H1 (cell line): Measurements from ENCODE around the gene SEMA4C. TPM values are rescaled to one million over a fixed set of nuclear protein-coding genes. Genes with fewer than 3 reads are reported as not detected.

Experiments used
- CTCF ChIA-PET: fragments of 300-600 bp; sonication (Branson Sonifier 250); formaldehyde crosslinking; loops from one replicate; lab custom pipeline; 2021; ENCODE audit not compliant: partially characterized antibody; lab: Charles Lee
- POLR2A ChIA-PET: fragments of 300-600 bp; sonication (Branson Sonifier 250); formaldehyde crosslinking; loops from one replicate; lab custom pipeline; 2021; ENCODE audit warnings: inconsistent platforms; ENCODE audit not compliant: partially characterized antibody; lab: Charles Lee
- DNase-seq, 2 experiments: peaks; one replicate each; pipeline versions ENCODE4 v3.0.0 to v3.0.0-alpha.2; 2010 to 2022; ENCODE audit warnings: low spot score in 2 of 2, low read depth in 1 of 2, mixed read lengths in 1 of 2
- FAIRE-seq: peaks from 2 replicates; lab custom pipeline; 2011; peaks lifted over from hg19 to GRCh38; lab: Jason Lieb, UNC
- H2AFZ ChIP-seq: 2 replicates; pipeline ENCODE4 v1.8.1; 2012; ENCODE audit warnings: low read length, inconsistent platforms
- H2AK5ac ChIP-seq: 2 replicates; pipeline ENCODE4 v1.6.1; 2013; ENCODE audit warnings: low read depth, low read length
- H2BK120ac ChIP-seq: replicated peaks from 2 replicates; pipeline ENCODE3; 2013; ENCODE audit warnings: low read depth, low read length, inconsistent platforms
- H2BK12ac ChIP-seq: 2 replicates; pipeline ENCODE4 v1.6.1; 2013; ENCODE audit warnings: low read depth, low read length
- H2BK15ac ChIP-seq: 2 replicates; pipeline ENCODE4 v1.6.1; 2013; ENCODE audit warnings: low read length
- H2BK20ac ChIP-seq: 2 replicates; pipeline ENCODE4 v1.6.1; 2013; ENCODE audit warnings: low read length
- H2BK5ac ChIP-seq: 2 replicates; pipeline ENCODE4 v1.6.1; 2013; ENCODE audit warnings: low read depth, low read length
- H3K14ac ChIP-seq: 2 replicates; pipeline ENCODE4 v1.6.1; 2013; ENCODE audit warnings: inconsistent platforms; ENCODE audit not compliant: insufficient read length
- H3K18ac ChIP-seq: 2 replicates; pipeline ENCODE4 v1.6.1; 2013; ENCODE audit warnings: low read length; ENCODE audit errors: extremely low read depth
- H3K23ac ChIP-seq: 2 replicates; pipeline ENCODE4 v1.6.1; 2013; ENCODE audit warnings: inconsistent platforms; ENCODE audit not compliant: insufficient read length
- H3K23me2 ChIP-seq: 2 replicates; pipeline ENCODE4 v1.6.1; 2013; ENCODE audit warnings: low read depth, low read length
- H3K27ac ChIP-seq: 2 replicates; pipeline ENCODE4 v1.6.1; 2011; ENCODE audit warnings: low read depth, low read length, inconsistent platforms
- H3K27me3 ChIP-seq, 4 experiments: replicated peaks in 1 of 4; 1 replicate in 1 of 4; 2 replicates in 3 of 4; pipeline versions ENCODE4 v1.6.1 to v1.8.1; 2011 to 2013; ENCODE audit warnings: low read length in 3 of 4, mild to moderate bottlenecking in 3 of 4, inconsistent platforms in 2 of 4, mixed read lengths in 2 of 4, moderate library complexity in 1 of 4; ENCODE audit not compliant: control insufficient read depth in 3 of 4, insufficient read depth in 3 of 4; ENCODE audit errors: extremely low read depth in 1 of 4
- H3K36me3 ChIP-seq, 4 experiments: 2 replicates each; pipeline versions ENCODE4 v1.6.1 to v1.8.1; 2011 to 2013; ENCODE audit warnings: mild to moderate bottlenecking in 4 of 4, low read length in 3 of 4, moderate library complexity in 2 of 4, control low read depth in 1 of 4, inconsistent platforms in 1 of 4; ENCODE audit not compliant: insufficient read depth in 4 of 4, control insufficient read depth in 2 of 4
- H3K4ac ChIP-seq: replicated peaks from 2 replicates; pipeline ENCODE3; 2013; ENCODE audit warnings: low read length, low read depth, mixed read lengths, inconsistent platforms; ENCODE audit not compliant: insufficient read length
- H3K4me1 ChIP-seq, 4 experiments: replicated peaks in 1 of 4; 1 replicate in 1 of 4; 2 replicates in 3 of 4; pipeline versions ENCODE4 v1.6.1 to v1.8.1; 2011 to 2013; ENCODE audit warnings: low read length in 3 of 4, inconsistent platforms in 2 of 4, mixed read lengths in 1 of 4; ENCODE audit not compliant: insufficient read depth in 4 of 4, control insufficient read depth in 3 of 4
- H3K4me2 ChIP-seq, 2 experiments: 2 replicates each; pipeline versions ENCODE4 v1.6.1 to v1.8.1; 2011 to 2013; ENCODE audit warnings: low read depth in 2 of 2, low read length in 2 of 2, control low read depth in 1 of 2, inconsistent platforms in 1 of 2, mild to moderate bottlenecking in 1 of 2; ENCODE audit not compliant: insufficient read depth in 1 of 2
- H3K4me3 ChIP-seq, 4 experiments: fragments of 200-600, 300-600 bp in 1 of 4; sonication (generic), shearing (Covaris generic), sonication (Bioruptor Twin) in 1 of 4; 2 replicates each; pipeline versions ENCODE4 v1.5.1 to v1.8.1; 2011 to 2016; ENCODE audit warnings: low read length in 4 of 4, low read depth in 3 of 4, control low read depth in 2 of 4, inconsistent platforms in 2 of 4, mild to moderate bottlenecking in 2 of 4, mixed read lengths in 1 of 4, moderate library complexity in 1 of 4; ENCODE audit not compliant: insufficient read depth in 2 of 4; ENCODE audit errors: extremely low read depth in 1 of 4
- H3K56ac ChIP-seq: replicated peaks from 2 replicates; pipeline ENCODE3; 2013; ENCODE audit warnings: low read depth, mild to moderate bottlenecking, mixed read lengths, low read length, inconsistent platforms; ENCODE audit not compliant: insufficient read length
- H3K79me1 ChIP-seq: 2 replicates; pipeline ENCODE4 v1.6.1; 2013; ENCODE audit warnings: low read depth, low read length, control low read depth
- H3K79me2 ChIP-seq, 2 experiments: 2 replicates each; pipeline versions ENCODE4 v1.6.1 to v1.8.1; 2012 to 2013; ENCODE audit warnings: low read length in 2 of 2, mild to moderate bottlenecking in 2 of 2, inconsistent platforms in 1 of 2; ENCODE audit not compliant: insufficient read depth in 2 of 2, control insufficient read depth in 1 of 2
- H3K9ac ChIP-seq, 4 experiments: replicated peaks in 1 of 4; 1 replicate in 1 of 4; 2 replicates in 3 of 4; pipeline versions ENCODE4 v1.6.1 to v1.8.1; 2011 to 2013; ENCODE audit warnings: low read depth in 3 of 4, low read length in 3 of 4, control low read depth in 2 of 4, mild to moderate bottlenecking in 2 of 4, moderate library complexity in 2 of 4, inconsistent platforms in 1 of 4; ENCODE audit errors: extremely low read depth in 1 of 4
- H3K9me3 ChIP-seq, 2 experiments: 2 replicates each; pipeline versions ENCODE4 v1.6.1 to v1.8.1; 2012 to 2013; ENCODE audit warnings: mild to moderate bottlenecking in 2 of 2, moderate library complexity in 2 of 2, control low read depth in 1 of 2, inconsistent platforms in 1 of 2, low read depth in 1 of 2, low read length in 1 of 2, mixed read lengths in 1 of 2; ENCODE audit not compliant: insufficient read depth in 2 of 2
- H4K20me1 ChIP-seq, 2 experiments: replicated peaks in 1 of 2; 2 replicates each; pipeline versions ENCODE3 to v1.8.1; 2011 to 2013; ENCODE audit warnings: inconsistent platforms in 2 of 2, low read length in 2 of 2, mild to moderate bottlenecking in 1 of 2; ENCODE audit not compliant: insufficient read depth in 2 of 2, control insufficient read depth in 1 of 2
- H4K5ac ChIP-seq: 2 replicates; pipeline ENCODE4 v1.6.1; 2013; ENCODE audit warnings: low read length, low read depth, mixed read lengths, inconsistent platforms; ENCODE audit not compliant: insufficient read length
- H4K8ac ChIP-seq: 2 replicates; pipeline ENCODE4 v1.8.0; 2013; ENCODE audit warnings: mild to moderate bottlenecking, moderate library complexity, low read length, inconsistent platforms; ENCODE audit not compliant: insufficient read depth; ENCODE audit errors: extremely low read depth
- H4K91ac ChIP-seq: replicated peaks from 2 replicates; pipeline ENCODE3; 2013; ENCODE audit warnings: low read length, mixed read lengths, inconsistent platforms; ENCODE audit not compliant: insufficient read length
- BCL11A ChIP-seq, 2 experiments: IDR thresholded peaks; one replicate each; pipeline ENCODE4 v1.6.1; 2011; ENCODE audit warnings: low read depth in 2 of 2, low read length in 2 of 2, mild to moderate bottlenecking in 2 of 2
- BRCA1 ChIP-seq: IDR thresholded peaks from 2 replicates; pipeline ENCODE4 v1.6.1; 2012; ENCODE audit warnings: low read depth, low read length, improper control_type of control experiment
- KDM4A ChIP-seq: IDR thresholded peaks from one replicate; pipeline ENCODE4 v1.7.1; 2012; ENCODE audit warnings: low read depth, mild to moderate bottlenecking, moderate library complexity, low read length, inconsistent platforms; ENCODE audit not compliant: severe bottlenecking
- KDM5A ChIP-seq: fragments of 200-600 bp; IDR thresholded peaks from 2 replicates; pipeline ENCODE4 v1.7.1; 2012; ENCODE audit warnings: mild to moderate bottlenecking, low read length, inconsistent platforms, mixed read lengths
- POLR2A ChIP-seq, 2 experiments: IDR thresholded peaks; 1 replicate in 1 of 2; 2 replicates in 1 of 2; pipeline ENCODE4 v1.6.1; 2011; ENCODE audit warnings: low read depth in 2 of 2, low read length in 2 of 2, mild to moderate bottlenecking in 2 of 2; ENCODE audit errors: control extremely low read depth in 1 of 2
- POU5F1 ChIP-seq: IDR thresholded peaks from 2 replicates; pipeline ENCODE4 v1.6.1; 2011; ENCODE audit warnings: low read depth, mild to moderate bottlenecking, low read length, moderate library complexity
- SIN3A ChIP-seq, 2 experiments: IDR thresholded peaks in 1 of 2; conservative IDR thresholded peaks in 1 of 2; 2 replicates each; pipeline ENCODE4 v1.6.1; 2011 to 2012; ENCODE audit warnings: low read length in 2 of 2, improper control_type of control experiment in 1 of 2, low read depth in 1 of 2, mild to moderate bottlenecking in 1 of 2
- TAF7 ChIP-seq: optimal IDR thresholded peaks from 2 replicates; pipeline ENCODE3; 2011; ENCODE audit warnings: low read depth, mild to moderate bottlenecking, inconsistent platforms, low read length, moderate library complexity, borderline replicate concordance
- ZNF274 ChIP-seq: IDR thresholded peaks from 2 replicates; pipeline ENCODE4 v1.7.0; 2012; ENCODE audit warnings: low read length, borderline replicate concordance; ENCODE audit errors: extremely low read depth
- WGBS, 2 experiments: shearing (Covaris generic) in 1 of 2; methylation state at CpG; one replicate each; pipeline versions ENCODE4 v1.1.6 to v1.1.7; 2013 to 2015; ENCODE audit warnings: low lambda C conversion rate in 2 of 2, mixed read lengths in 2 of 2, inconsistent platforms in 1 of 2, low coverage in 1 of 2, missing lambda C conversion rate in 1 of 2; ENCODE audit not compliant: insufficient replicate concordance in 2 of 2, insufficient coverage in 1 of 2, insufficient read length in 1 of 2; ENCODE audit errors: extremely low coverage in 1 of 2, missing lambda C conversion rate in 1 of 2; 5-methylcytosine and 5-hydroxymethylcytosine counted together
- polyA plus RNA-seq, 7 experiments: library from polyadenylated mRNA; depleted of rRNA in 3 of 7; stranded (reverse) in 5 of 7; unstranded in 2 of 7; fragments of >200 nt in 5 of 7; fragments of 200-250 nt in 2 of 7; gene quantifications; 1 replicate in 5 of 7; 2 replicates in 1 of 7; 4 replicates in 1 of 7; pipeline versions ENCODE4 v1.2.1 to v1.2.3, GENCODE V29; 2011 to 2013; ENCODE audit warnings: missing spikeins in 2 of 7, mixed read lengths in 2 of 7
- total RNA-seq: library from RNA; stranded (reverse); fragmentation: NEBNext Ultra II Directional; extraction: Animal tissue kit (Norgen Biotek cat#: 25700); gene quantifications from 2 replicates; pipeline ENCODE4 v1.2.1, GENCODE V29; 2021
- TF ChIP-seq, protein P1 (sequence below): IDR thresholded peaks from 2 replicates; pipeline ENCODE4 v1.6.1; 2012; ENCODE audit warnings: inconsistent platforms

The SEMA4C gene
- total and polyA plus RNA-seq, 2 of the 8 experiments (the other 6 are each of a cell fraction or from before 2014, with no cell fraction given) = 47.5 to 67.3 TPM

DNA sequence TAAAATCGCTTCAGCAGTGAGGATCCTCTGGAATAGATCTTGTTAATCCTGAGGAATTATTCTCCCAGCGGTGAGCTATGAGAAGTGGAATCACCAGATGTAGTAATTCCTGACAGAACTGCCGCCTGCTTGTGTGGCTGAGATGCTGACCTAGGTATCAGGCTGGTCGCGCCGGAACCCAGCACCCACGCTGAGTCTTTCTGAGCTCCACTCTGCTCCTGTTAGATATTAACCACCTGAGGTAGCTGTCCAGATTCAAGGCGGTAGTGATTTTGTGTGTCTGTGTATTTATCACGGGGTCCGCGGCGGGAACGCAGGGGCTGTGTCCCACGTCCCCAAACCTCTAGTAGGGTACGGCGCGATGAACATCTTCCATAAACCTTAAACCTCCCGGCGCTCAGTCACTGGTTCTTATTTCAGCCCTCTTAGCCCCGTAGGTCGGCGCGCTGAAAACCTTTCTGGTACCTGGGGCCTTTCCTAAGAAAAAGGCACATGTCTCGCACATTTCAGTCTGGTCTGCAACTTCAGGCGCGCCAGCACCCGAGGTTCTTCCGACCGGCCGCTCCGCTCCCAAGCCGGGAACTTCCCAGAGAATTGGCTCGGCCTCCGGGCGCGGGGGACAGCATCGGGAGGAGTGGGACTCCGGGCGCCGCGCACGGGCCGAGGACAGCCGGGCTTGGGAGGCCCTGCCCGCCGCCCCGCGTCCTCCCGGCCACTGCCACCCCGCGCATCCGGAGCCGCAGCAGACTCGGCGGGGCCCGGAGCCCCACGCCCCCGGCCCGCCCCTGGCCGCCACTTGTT, 54.4 kb downstream of the SEMA4C start:
- Histone ChIP-seq H3K23ac (no peak overlapping the region), H4K8ac (peak overlapping the region; percentile 31; the same call in 1 of the 2 replicates), H2AFZ (peak overlapping the region; percentile 60), H3K56ac (peak overlapping the region; percentile 10), H2AK5ac (no peak overlapping the region), H3K4me3 (peak overlapping the region; percentile 65 to 89 (median 71)), H3K27ac (no peak overlapping the region), H2BK20ac (no peak overlapping the region), H3K18ac (no peak overlapping the region; the same call in 1 of the 2 replicates), H3K14ac (no peak overlapping the region), H3K79me2 (peaks cover 3 to 35% of the 10 kb centered on the region in 2 experiments; a peak in 3 of 4 replicates), H3K36me3 (peaks cover 0 to 10% (median 0%) of the 10 kb centered on the region in 4 experiments; a peak in 2 of 8 replicates), H3K79me1 (peaks cover 28% of the 10 kb centered on the region), H3K4me2 (peak overlapping the region; percentile 92 to 98), H4K5ac (no peak overlapping the region), H2BK5ac (no peak overlapping the region), H4K91ac (no peak overlapping the region), H3K23me2 (peaks cover 17% of the 10 kb centered on the region), H4K20me1 (peaks cover 13 to 23% of the 10 kb centered on the region in 2 experiments), H2BK15ac (no peak overlapping the region), H3K27me3 (no peaks in the 10 kb centered on the region; a peak in 1 of 7 replicates), H2BK12ac (no peak overlapping the region), H3K4me1 (peaks cover 0 to 20% (median 16%) of the 10 kb centered on the region in 4 experiments; a peak in 6 of 7 replicates), H3K9me3 (no peaks in the 10 kb centered on the region), H2BK120ac (no peak overlapping the region), H3K4ac (no peak overlapping the region), H3K9ac (peak overlapping the region in 1 of 4 experiments; percentile 22; a peak in 1 of 7 replicates)
- ChIA-PET POLR2A (interaction anchor here (0.8 to 1.7 kb wide), 8 partner anchors 8 to 58 kb away, joined by 3 to 11 read pairs (median 4); partner anchors contain the start of genes ANKRD39 and CNNM4), CTCF (interaction anchor here (0.5 to 5.3 kb wide), 7 partner anchors 11 to 159 kb away, joined by 3 to 30 read pairs (median 4); partner anchors contain the start of gene CNNM4)
- no peak for DNase-seq
- no peak for FAIRE-seq
- WGBS, 2 experiments = 5% methylated on average over 32 of the region's 60 CpGs; no CpG with 5 or more reads in 1 of the 2 experiments
- TF ChIP-seq KDM4A (peak; percentile 45), BCL11A (IDR thresholded peaks at IDR 0.05; ENCODE audit: low read depth in 2 of 2, low read length in 2 of 2) (no peak), TAF7 (peak; percentile 48), POU5F1 (no peak), KDM5A (no peak), ZNF274 (no peak), BRCA1 (no peak), SIN3A (conservative IDR thresholded peaks at IDR 0.05 in 1 of 2, IDR thresholded peaks at IDR 0.05 in 1 of 2; ENCODE audit: low read depth in 1 of 2, low read length in 2 of 2) (no peak; a peak in 2 of 4 replicates), POLR2A (IDR thresholded peaks at IDR 0.05; ENCODE audit: control extremely low read depth in 1 of 2, low read depth in 2 of 2, low read length in 2 of 2) (0 out of 3 replicates have a peak, but pooled peaks of 1 of the 2 experiments have one; percentile 9)
- TF ChIP-seq, protein P1, sequence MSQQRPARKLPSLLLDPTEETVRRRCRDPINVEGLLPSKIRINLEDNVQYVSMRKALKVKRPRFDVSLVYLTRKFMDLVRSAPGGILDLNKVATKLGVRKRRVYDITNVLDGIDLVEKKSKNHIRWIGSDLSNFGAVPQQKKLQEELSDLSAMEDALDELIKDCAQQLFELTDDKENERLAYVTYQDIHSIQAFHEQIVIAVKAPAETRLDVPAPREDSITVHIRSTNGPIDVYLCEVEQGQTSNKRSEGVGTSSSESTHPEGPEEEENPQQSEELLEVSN = peak; percentile 82
